Measurements from ENCODE around the gene ELP2.

GRCh38 chr18:36183033-36183432, 53.3 kb downstream of the ELP2 start:
- TF ChIP-seq CTCF (IDR thresholded peaks at IDR 0.05) (no peak), EZH2phosphoT487 (IDR thresholded peaks at IDR 0.05) (no peak), EZH2 (IDR thresholded peaks at IDR 0.05) (no peak)

All from neural progenitor cell (in vitro differentiated cells).